WTC11 (cell line): Measurements from ENCODE around the gene SST. TPM values are rescaled to one million over a fixed set of nuclear protein-coding genes. Genes with fewer than 3 reads are reported as not detected.

Experiments
- ATAC-seq: fragments of 200-7000 bp; cut with Tn5 transposase; 2 replicates; pipeline ENCODE4 v1.10.0; 2021; ENCODE audit warnings: mild to moderate bottlenecking, moderate library complexity
- CTCF ChIA-PET: fragments of 300-600 bp; sonication (Branson Sonifier 250); formaldehyde crosslinking; loops from one replicate; lab custom pipeline; 2021; ENCODE audit warnings: antibody characterized with exemption; lab: Charles Lee
- POLR2A ChIA-PET: fragments of 350-600 bp; sonication (Branson Sonifier 250); formaldehyde crosslinking; loops from one replicate; lab custom pipeline; 2021; ENCODE audit warnings: antibody characterized with exemption; lab: Charles Lee
- DNase-seq: peaks from one replicate; pipeline ENCODE4 v3.0.0; 2021; ENCODE audit warnings: low spot score
- H3K27ac Mint-ChIP-seq: 2 replicates; pipeline ENCODE4 v1.8.0; 2021; ENCODE audit warnings: mixed read lengths
- H3K27me3 Mint-ChIP-seq: 2 replicates; pipeline ENCODE4 v1.8.0; 2021; ENCODE audit warnings: low read depth, mild to moderate bottlenecking, moderate library complexity, mixed read lengths
- H3K36me3 Mint-ChIP-seq: 2 replicates; pipeline ENCODE4 v1.8.0; 2021; ENCODE audit warnings: mixed read lengths
- H3K4me1 Mint-ChIP-seq: 2 replicates; pipeline ENCODE4 v1.8.0; 2022; ENCODE audit warnings: mixed read lengths
- H3K4me3 Mint-ChIP-seq: 2 replicates; pipeline ENCODE4 v1.8.0; 2021; ENCODE audit warnings: mild to moderate bottlenecking, moderate library complexity, mixed read lengths
- H3K9me3 Mint-ChIP-seq: 2 replicates; pipeline ENCODE4 v1.8.0; 2021; ENCODE audit warnings: mixed read lengths
- CBFB ChIP-seq: sonication (generic); formaldehyde crosslinking; IDR thresholded peaks from 2 replicates; pipeline ENCODE4 v1.8.1; 2022; ENCODE audit warnings: mild to moderate bottlenecking, low read depth, missing genetic modification reagents
- FOXK1 ChIP-seq: sonication (generic); formaldehyde crosslinking; IDR thresholded peaks from 2 replicates; pipeline ENCODE4 v1.8.0; 2022; ENCODE audit warnings: mild to moderate bottlenecking, moderate library complexity, missing genetic modification reagents
- GRHL2 ChIP-seq: fragments of 250-450 bp; sonication (Bioruptor Pico); IDR thresholded peaks from 2 replicates; pipeline ENCODE4 v1.8.0; 2022; ENCODE audit warnings: mild to moderate bottlenecking, moderate library complexity; ENCODE audit not compliant: insufficient replicate concordance, severe bottlenecking
- GTF2I ChIP-seq: fragments of 250-450 bp; sonication (Bioruptor Pico); conservative IDR thresholded peaks from 2 replicates; pipeline ENCODE4 v1.4.0; 2021; ENCODE audit warnings: mild to moderate bottlenecking
- MYBL2 ChIP-seq: sonication (generic); formaldehyde crosslinking; IDR thresholded peaks from 2 replicates; pipeline ENCODE4 v1.8.1; 2023; ENCODE audit warnings: mild to moderate bottlenecking, moderate library complexity, missing genetic modification reagents
- NFE2L1 ChIP-seq: sonication (generic); formaldehyde crosslinking; IDR thresholded peaks from 2 replicates; pipeline ENCODE4 v1.8.1; 2023; ENCODE audit warnings: missing genetic modification reagents
- NR1H2 ChIP-seq: sonication (generic); formaldehyde crosslinking; IDR thresholded peaks from 2 replicates; pipeline ENCODE4 v1.9.0; 2021; ENCODE audit warnings: mild to moderate bottlenecking, moderate library complexity, missing genetic modification reagents
- RORB ChIP-seq: fragments of 250-450 bp; sonication (Bioruptor Pico); IDR thresholded peaks from 2 replicates; pipeline ENCODE4 v1.9.0; 2021; ENCODE audit warnings: mild to moderate bottlenecking
- SOX15 ChIP-seq: fragments of 250-450 bp; sonication (Bioruptor Pico); IDR thresholded peaks from 2 replicates; pipeline ENCODE4 v1.9.0; 2021; ENCODE audit warnings: mild to moderate bottlenecking
- SP1 ChIP-seq: sonication (generic); formaldehyde crosslinking; conservative IDR thresholded peaks from 2 replicates; pipeline ENCODE4 v1.8.1; 2022; ENCODE audit warnings: missing genetic modification reagents
- TEAD1 ChIP-seq: sonication (generic); formaldehyde crosslinking; IDR thresholded peaks from 2 replicates; pipeline ENCODE4 v1.8.0; 2022; ENCODE audit warnings: mild to moderate bottlenecking, missing genetic modification reagents
- TEAD4 ChIP-seq: sonication (generic); formaldehyde crosslinking; IDR thresholded peaks from 2 replicates; pipeline ENCODE4 v1.8.0; 2022; ENCODE audit warnings: mild to moderate bottlenecking, missing genetic modification reagents
- ZNF263 ChIP-seq: sonication (generic); formaldehyde crosslinking; IDR thresholded peaks from 2 replicates; pipeline ENCODE4 v1.8.1; 2022; ENCODE audit warnings: low read depth, mild to moderate bottlenecking, moderate library complexity, missing genetic modification reagents
- total RNA-seq: library from RNA; stranded (reverse); gene quantifications from 3 replicates; pipeline ENCODE4 v1.2.3, GENCODE V29; 2021
- TF ChIP-seq, protein P1 (sequence below): fragments of 200-600 bp; IDR thresholded peaks from 2 replicates; pipeline ENCODE4 v1.8.0; 2022; ENCODE audit warnings: antibody characterized with exemption
- TF ChIP-seq, protein P2 (sequence below): sonication (generic); formaldehyde crosslinking; IDR thresholded peaks from 2 replicates; pipeline ENCODE4 v1.8.1; 2022; ENCODE audit warnings: low read depth, mild to moderate bottlenecking, moderate library complexity, missing genetic modification reagents, borderline replicate concordance
- TF ChIP-seq, protein P3 (sequence below): fragments of 250-450 bp; sonication (Bioruptor Pico); IDR thresholded peaks from 2 replicates; pipeline ENCODE4 v2.1.2; 2022; ENCODE audit warnings: mild to moderate bottlenecking, moderate library complexity
- TF ChIP-seq, protein P4 (sequence below): sonication (generic); formaldehyde crosslinking; IDR thresholded peaks from 2 replicates; pipeline ENCODE4 v1.8.1; 2022; ENCODE audit warnings: mild to moderate bottlenecking, moderate library complexity, missing genetic modification reagents
- TF ChIP-seq, protein P5 (sequence below): fragments of 250-450 bp; sonication (Bioruptor Pico); IDR thresholded peaks from 2 replicates; pipeline ENCODE4 v1.9.0; 2021; ENCODE audit warnings: mild to moderate bottlenecking
- TF ChIP-seq, protein P6 (sequence below): sonication (generic); formaldehyde crosslinking; IDR thresholded peaks from 2 replicates; pipeline ENCODE4 v1.8.0; 2022; ENCODE audit warnings: mild to moderate bottlenecking, missing genetic modification reagents
- TF ChIP-seq, protein P7 (sequence below): sonication (generic); formaldehyde crosslinking; IDR thresholded peaks from 2 replicates; pipeline ENCODE4 v1.8.1; 2023; ENCODE audit warnings: mild to moderate bottlenecking, missing genetic modification reagents
- TF ChIP-seq, protein P8 (sequence below): sonication (generic); formaldehyde crosslinking; IDR thresholded peaks from 2 replicates; pipeline ENCODE4 v1.8.1; 2022; ENCODE audit warnings: low read depth, missing genetic modification reagents, borderline replicate concordance

The SST gene
- total RNA-seq, 1 experiment from 2014 or later: 0.70 TPM

DNA sequence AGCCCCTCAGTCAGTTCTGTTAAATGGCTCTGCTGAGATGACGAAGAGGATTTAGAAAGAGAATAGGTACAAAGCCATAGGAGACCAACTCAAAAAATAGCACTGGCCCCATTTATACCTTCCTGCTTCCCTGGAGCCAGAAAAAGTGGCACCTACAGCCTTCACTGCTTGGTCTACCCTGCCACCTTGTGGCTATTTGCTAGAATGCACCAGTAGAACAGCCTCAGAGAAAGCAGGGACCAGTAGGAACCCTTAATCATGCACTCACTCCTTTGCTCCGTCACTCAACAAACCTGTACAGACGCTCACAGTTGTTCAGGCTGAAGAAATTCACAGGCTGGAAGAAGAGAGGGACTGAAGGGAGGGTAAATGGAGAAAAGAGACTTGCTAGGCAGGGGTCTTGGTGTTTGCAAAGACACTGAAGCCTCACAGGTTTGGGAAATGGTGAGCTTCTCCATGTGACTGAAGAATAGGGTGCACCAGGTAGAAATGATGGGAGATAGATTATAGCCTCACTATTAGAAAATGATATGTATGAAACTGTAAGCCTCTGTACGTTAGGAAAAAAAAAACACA is 44.3 kb upstream of the SST start:
- Mint-ChIP-seq H3K4me3 (no peak overlapping the region), H3K9me3 (peaks cover 5% of the 10 kb centered on the region; the same call in 1 of the 2 replicates), H3K27me3 (peaks cover 9% of the 10 kb centered on the region; the same call in 1 of the 2 replicates), H3K27ac (no peak overlapping the region), H3K36me3 (no peaks in the 10 kb centered on the region; the same call in 1 of the 2 replicates), H3K4me1 (peaks cover 10% of the 10 kb centered on the region)
- TF ChIP-seq, protein P1, sequence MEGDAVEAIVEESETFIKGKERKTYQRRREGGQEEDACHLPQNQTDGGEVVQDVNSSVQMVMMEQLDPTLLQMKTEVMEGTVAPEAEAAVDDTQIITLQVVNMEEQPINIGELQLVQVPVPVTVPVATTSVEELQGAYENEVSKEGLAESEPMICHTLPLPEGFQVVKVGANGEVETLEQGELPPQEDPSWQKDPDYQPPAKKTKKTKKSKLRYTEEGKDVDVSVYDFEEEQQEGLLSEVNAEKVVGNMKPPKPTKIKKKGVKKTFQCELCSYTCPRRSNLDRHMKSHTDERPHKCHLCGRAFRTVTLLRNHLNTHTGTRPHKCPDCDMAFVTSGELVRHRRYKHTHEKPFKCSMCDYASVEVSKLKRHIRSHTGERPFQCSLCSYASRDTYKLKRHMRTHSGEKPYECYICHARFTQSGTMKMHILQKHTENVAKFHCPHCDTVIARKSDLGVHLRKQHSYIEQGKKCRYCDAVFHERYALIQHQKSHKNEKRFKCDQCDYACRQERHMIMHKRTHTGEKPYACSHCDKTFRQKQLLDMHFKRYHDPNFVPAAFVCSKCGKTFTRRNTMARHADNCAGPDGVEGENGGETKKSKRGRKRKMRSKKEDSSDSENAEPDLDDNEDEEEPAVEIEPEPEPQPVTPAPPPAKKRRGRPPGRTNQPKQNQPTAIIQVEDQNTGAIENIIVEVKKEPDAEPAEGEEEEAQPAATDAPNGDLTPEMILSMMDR: peak; percentile 93
- TF ChIP-seq GTF2I (CRISPR knock-in tag): no peak
- peak; percentile 94 for ATAC-seq
- CTCF ChIA-PET: interaction anchor here (0.7 to 2.3 kb wide), 10 partner anchors 12 to 601 kb away, joined by 3 to 36 read pairs (median 6); partner anchors contain the start of genes RPL39L and RTP2
- POLR2A ChIA-PET: no interaction called here
- peak; percentile 81 for DNase-seq

DNA sequence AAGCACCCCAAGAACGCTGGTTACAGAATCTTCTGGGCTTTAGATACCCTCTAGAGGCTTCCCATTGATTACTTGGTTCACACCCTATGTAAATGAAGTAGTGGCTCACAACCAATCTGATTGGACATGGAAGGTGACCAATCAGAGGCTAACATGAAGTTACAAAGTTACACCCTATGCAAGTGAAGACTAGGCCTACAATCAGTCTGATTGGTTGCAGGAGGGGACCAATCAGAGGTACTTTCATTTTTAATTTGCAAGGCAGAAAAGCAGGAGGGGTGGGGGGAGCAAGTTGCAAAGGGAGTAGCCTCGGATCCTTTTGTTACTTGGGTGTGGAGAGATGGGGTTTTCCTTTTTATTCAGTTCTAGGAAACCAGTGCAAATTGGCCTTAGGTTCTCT is 43.3 kb upstream of the SST start:
- POLR2A ChIA-PET: no interaction called here
- peaks cover 9% of the 10 kb centered on the region; the same call in 1 of the 2 replicates for H3K27me3 Mint-ChIP-seq
- H3K36me3 Mint-ChIP-seq: no peaks in the 10 kb centered on the region; the same call in 1 of the 2 replicates
- no peak for TF ChIP-seq RORB (CRISPR knock-in tag)
- TF ChIP-seq, protein P2, sequence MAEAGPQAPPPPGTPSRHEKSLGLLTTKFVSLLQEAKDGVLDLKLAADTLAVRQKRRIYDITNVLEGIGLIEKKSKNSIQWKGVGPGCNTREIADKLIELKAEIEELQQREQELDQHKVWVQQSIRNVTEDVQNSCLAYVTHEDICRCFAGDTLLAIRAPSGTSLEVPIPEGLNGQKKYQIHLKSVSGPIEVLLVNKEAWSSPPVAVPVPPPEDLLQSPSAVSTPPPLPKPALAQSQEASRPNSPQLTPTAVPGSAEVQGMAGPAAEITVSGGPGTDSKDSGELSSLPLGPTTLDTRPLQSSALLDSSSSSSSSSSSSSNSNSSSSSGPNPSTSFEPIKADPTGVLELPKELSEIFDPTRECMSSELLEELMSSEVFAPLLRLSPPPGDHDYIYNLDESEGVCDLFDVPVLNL (CRISPR knock-in tag): no peak
- TF ChIP-seq NR1H2 (CRISPR knock-in tag): no peak
- TF ChIP-seq, protein P3, sequence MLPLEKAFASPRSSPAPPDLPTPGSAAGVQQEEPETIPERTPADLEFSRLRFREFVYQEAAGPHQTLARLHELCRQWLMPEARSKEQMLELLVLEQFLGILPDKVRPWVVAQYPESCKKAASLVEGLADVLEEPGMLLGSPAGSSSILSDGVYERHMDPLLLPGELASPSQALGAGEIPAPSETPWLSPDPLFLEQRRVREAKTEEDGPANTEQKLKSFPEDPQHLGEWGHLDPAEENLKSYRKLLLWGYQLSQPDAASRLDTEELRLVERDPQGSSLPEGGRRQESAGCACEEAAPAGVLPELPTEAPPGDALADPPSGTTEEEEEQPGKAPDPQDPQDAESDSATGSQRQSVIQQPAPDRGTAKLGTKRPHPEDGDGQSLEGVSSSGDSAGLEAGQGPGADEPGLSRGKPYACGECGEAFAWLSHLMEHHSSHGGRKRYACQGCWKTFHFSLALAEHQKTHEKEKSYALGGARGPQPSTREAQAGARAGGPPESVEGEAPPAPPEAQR (CRISPR knock-in tag): no peak
- TF ChIP-seq CBFB: no peak
- TF ChIP-seq ZNF263 (CRISPR knock-in tag): no peak
- no peak for TF ChIP-seq TEAD1 (CRISPR knock-in tag)
- TF ChIP-seq SOX15 (CRISPR knock-in tag): no peak
- TF ChIP-seq NFE2L1 (CRISPR knock-in tag): no peak
- TF ChIP-seq, protein P4, sequence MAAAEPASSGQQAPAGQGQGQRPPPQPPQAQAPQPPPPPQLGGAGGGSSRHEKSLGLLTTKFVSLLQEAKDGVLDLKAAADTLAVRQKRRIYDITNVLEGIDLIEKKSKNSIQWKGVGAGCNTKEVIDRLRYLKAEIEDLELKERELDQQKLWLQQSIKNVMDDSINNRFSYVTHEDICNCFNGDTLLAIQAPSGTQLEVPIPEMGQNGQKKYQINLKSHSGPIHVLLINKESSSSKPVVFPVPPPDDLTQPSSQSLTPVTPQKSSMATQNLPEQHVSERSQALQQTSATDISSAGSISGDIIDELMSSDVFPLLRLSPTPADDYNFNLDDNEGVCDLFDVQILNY (CRISPR knock-in tag): no peak
- TF ChIP-seq, all 79 proteins: peak for 0
- Mint-ChIP-seq H3K9me3 (peaks cover 5% of the 10 kb centered on the region; the same call in 1 of the 2 replicates), H3K4me1 (peaks cover 6% of the 10 kb centered on the region), H3K27ac (no peak overlapping the region), H3K4me3 (no peak overlapping the region)
- DNase-seq (no peak), ATAC-seq (peak; percentile 61)
- CTCF ChIA-PET: interaction anchor here (0.5 to 2.3 kb wide), 8 partner anchors 32 to 880 kb away, joined by 3 to 36 read pairs (median 6); partner anchors contain the start of gene RPL39L

DNA sequence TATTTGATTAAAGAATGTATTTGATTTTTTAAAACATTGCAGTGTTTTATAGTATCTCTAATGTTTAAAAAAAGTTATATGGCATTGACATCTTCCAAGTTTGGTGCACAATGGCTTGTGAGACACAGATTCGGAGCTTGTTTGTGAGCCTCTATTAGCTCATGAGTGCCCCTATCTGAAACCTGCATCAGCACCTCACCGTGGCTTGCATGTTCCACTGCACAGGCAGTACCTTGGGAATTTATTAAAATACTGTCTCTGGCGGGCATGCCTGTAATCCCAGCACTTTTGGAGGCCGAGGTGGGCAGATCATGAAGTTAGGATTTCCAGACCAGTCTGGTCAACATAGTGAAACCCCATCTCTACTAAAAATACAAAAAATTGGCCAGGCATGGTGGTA is 39.0 kb upstream of the SST start:
- ChIA-PET CTCF (interaction anchor here (0.6 to 2.6 kb wide), 11 partner anchors 9 to 489 kb away, joined by 3 to 24 read pairs (median 7); no protein-coding TSS in a partner anchor), POLR2A (no interaction called here)
- H3K27me3 Mint-ChIP-seq: no peaks in the 10 kb centered on the region
- peaks cover 2% of the 10 kb centered on the region; the same call in 1 of the 2 replicates for H3K4me1 Mint-ChIP-seq
- ATAC-seq (peak; percentile 88), DNase-seq (peak; percentile 26)
- no peaks in the 10 kb centered on the region; the same call in 1 of the 2 replicates for H3K36me3 Mint-ChIP-seq
- H3K9me3 Mint-ChIP-seq: peaks cover 5% of the 10 kb centered on the region; the same call in 1 of the 2 replicates
- no peak overlapping the region for H3K27ac Mint-ChIP-seq
- no peak overlapping the region for H3K4me3 Mint-ChIP-seq
- TF ChIP-seq, protein P5, sequence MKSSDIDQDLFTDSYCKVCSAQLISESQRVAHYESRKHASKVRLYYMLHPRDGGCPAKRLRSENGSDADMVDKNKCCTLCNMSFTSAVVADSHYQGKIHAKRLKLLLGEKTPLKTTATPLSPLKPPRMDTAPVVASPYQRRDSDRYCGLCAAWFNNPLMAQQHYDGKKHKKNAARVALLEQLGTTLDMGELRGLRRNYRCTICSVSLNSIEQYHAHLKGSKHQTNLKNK: no peak
- no peak for TF ChIP-seq TEAD4 (CRISPR knock-in tag)
- TF ChIP-seq, protein P6, sequence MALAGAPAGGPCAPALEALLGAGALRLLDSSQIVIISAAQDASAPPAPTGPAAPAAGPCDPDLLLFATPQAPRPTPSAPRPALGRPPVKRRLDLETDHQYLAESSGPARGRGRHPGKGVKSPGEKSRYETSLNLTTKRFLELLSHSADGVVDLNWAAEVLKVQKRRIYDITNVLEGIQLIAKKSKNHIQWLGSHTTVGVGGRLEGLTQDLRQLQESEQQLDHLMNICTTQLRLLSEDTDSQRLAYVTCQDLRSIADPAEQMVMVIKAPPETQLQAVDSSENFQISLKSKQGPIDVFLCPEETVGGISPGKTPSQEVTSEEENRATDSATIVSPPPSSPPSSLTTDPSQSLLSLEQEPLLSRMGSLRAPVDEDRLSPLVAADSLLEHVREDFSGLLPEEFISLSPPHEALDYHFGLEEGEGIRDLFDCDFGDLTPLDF (CRISPR knock-in tag): no peak
- TF ChIP-seq, protein P7, sequence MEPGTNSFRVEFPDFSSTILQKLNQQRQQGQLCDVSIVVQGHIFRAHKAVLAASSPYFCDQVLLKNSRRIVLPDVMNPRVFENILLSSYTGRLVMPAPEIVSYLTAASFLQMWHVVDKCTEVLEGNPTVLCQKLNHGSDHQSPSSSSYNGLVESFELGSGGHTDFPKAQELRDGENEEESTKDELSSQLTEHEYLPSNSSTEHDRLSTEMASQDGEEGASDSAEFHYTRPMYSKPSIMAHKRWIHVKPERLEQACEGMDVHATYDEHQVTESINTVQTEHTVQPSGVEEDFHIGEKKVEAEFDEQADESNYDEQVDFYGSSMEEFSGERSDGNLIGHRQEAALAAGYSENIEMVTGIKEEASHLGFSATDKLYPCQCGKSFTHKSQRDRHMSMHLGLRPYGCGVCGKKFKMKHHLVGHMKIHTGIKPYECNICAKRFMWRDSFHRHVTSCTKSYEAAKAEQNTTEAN (CRISPR knock-in tag): no peak
- no peak for TF ChIP-seq GRHL2 (CRISPR knock-in tag)
- TF ChIP-seq, protein P8, sequence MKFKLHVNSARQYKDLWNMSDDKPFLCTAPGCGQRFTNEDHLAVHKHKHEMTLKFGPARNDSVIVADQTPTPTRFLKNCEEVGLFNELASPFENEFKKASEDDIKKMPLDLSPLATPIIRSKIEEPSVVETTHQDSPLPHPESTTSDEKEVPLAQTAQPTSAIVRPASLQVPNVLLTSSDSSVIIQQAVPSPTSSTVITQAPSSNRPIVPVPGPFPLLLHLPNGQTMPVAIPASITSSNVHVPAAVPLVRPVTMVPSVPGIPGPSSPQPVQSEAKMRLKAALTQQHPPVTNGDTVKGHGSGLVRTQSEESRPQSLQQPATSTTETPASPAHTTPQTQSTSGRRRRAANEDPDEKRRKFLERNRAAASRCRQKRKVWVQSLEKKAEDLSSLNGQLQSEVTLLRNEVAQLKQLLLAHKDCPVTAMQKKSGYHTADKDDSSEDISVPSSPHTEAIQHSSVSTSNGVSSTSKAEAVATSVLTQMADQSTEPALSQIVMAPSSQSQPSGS (CRISPR knock-in tag): no peak
- TF ChIP-seq MYBL2 (CRISPR knock-in tag): no peak
- no peak for TF ChIP-seq FOXK1 (CRISPR knock-in tag)
- TF ChIP-seq SP1 (CRISPR knock-in tag): no peak
